Activated CD4-positive, alpha-beta T cell treated with anti-CD3 and anti-CD28 coated beads, Interleukin-2, amount 50 U/mL, for 48 hours (primary cell): ENCODE measurements around the gene ZBTB16.

Experiments used
- DNase-seq, 2 experiments: peaks; one replicate each; pipeline ENCODE4 v3.0.0-alpha.2; 2020

The ZBTB16 gene

DNA sequence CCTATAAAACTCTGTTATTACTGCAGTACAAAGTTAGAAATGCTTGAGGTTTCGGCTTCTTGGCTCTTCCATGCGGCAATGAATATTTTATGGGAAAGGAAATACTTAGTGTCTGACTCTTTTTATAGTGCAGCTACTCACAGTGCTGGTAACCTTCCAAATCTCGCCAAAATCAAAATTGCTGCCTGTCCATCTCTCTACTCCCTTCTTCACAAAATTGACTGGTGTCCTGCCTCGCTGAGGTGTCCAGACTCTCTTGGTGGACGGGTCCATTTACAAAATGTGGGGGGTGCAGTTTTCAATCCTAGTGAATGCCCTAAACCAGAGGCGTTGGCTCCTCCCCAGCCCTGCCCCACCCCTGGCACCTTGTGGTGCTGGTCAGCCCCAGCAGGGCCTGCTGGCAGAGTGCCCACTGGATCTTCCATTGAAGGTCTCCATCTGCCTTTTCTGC is 73.5 kb downstream of the ZBTB16 start:
- no peak for DNase-seq

DNA sequence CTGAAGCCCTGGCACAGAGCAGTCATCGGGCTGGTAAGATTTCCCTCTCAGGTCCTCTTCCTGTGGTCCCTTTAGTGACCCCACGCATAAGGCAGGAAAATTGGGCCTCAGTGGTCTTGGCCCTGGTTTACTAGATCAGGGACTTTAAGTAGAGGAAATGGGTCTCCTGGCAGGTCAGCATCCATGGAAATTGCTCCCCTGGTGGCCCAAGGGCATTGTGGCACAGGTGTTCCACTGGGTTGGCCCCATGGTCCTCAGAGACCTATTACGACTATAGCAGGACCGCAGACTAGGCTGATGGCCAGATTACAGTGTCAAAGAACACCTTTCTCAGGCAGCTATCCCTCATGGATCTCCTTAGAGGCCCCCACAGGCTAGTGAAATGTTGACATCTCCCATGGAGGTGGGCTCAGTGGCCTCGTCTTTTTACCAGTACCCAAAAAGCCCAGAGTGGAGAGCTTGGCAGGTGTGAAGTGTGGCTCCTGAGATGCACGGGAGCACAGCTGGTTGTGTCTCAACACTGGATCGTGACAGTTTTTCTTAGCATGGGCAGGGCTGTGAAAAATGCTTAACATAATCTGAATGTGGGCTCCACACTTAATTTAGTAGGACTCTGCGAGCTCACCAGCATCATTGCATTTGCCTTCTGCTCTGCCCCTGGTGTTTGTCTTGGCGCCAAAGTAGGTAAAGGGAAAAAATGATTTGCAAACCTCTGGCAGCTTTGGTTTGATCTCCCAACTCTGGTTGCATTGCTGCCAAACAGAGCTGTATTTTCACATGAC is 74.2 kb downstream of the ZBTB16 start:
- no peak for DNase-seq

DNA sequence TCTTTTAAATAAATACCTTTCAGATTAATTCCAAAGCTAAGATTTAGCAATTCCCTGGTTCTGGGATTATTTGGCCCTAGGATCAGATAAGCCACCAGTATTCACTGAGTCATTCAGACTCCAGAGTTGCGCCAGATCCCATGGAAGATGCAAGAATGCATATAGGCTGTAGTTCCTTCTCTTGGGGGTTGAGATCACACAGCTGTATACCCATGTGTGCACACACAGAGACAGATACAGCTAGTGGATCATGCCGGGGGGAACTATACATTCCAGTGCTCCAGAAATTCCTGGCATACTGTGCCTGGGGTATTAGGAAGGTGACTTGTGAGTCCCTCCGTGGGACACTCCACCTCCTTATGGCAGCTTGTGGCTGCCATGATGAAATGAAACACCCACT is 75.4 kb downstream of the ZBTB16 start:
- no peak for DNase-seq

DNA sequence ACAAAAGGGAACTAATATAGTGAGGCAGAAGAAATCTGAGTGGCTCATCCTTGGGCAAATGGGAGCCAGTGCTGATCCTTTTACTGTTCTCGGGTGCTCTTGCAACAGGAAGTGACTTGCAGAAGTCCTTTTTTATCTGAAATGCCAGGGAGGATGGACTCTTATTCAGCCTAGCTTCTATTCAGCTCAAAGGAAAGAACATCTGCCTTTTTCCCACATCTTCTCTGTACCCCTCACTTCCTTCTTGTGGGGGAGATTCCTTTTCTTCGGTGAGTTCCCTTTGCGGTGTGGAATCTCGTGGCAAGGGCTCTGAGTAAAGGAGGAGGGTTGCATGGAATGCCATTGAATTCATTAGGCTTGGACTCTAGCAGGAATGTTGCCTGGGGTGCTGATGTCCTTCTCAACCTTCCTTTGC is 76.2 kb downstream of the ZBTB16 start:
- DNase-seq, result no peak

DNA sequence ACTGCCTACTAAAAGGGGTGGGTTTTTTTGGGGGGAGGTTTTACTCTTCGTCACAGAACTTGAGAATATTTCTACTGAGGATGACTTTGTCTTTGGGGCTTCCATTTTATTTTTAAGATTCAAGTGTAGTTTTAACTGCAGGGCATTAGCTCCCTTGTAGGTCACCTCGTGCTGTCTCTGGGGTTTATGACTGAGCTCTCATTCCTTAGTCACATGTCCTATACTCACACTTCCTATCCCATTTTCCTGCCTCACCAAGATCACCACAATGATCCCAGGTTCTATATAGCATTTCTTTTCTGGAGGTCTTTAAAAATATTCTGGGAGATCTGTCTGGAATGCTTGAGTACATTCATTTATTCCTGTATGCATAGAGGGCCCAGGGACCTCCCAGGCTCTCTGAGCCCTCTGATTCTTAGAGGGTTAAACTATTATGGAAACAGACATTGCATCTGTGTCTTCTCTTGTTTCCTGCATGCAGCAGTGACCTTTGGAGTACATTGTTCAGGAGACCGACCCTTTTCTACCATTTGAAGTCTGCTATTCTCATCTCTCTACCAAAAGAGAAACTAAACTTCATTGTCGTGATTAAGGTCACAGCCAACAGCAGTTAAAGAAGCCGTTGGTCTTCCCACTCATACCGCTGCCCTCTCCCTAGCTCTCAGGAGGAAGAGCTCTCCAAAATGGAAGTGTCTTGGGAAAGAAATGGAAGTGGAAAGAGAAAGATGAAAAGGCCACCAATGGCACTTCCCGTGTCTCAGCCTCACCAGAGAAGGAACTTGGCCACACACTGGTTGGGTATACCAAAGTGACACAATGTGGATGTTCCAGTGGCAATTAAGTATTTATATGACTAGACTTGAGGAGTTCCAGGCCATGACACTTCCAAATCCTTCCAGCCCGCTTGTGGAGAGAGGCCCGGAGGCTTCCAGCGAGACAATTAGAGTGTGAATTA is 77.5 kb downstream of the ZBTB16 start:
- DNase-seq, result no peak

DNA sequence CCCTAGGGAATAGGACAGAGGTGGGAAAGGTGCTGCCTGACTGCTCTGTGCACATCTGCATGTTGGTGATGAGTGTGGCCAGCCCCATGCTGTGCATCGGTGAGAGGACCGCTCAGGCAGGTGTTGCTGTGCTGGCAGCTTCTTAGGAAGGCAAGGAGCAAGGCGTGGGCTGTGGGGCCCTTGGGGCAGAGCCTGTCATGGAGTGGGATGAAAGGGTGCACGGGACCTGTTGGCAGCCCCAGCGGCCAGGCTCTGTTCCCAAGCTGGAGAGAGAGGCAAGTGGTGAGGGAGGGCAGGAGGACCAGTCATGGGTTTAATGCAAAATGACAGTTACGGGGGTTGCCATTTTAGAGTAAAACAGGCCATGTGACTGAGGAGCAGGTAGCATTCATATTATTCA is 78.3 kb downstream of the ZBTB16 start:
- DNase-seq, result no peak

DNA sequence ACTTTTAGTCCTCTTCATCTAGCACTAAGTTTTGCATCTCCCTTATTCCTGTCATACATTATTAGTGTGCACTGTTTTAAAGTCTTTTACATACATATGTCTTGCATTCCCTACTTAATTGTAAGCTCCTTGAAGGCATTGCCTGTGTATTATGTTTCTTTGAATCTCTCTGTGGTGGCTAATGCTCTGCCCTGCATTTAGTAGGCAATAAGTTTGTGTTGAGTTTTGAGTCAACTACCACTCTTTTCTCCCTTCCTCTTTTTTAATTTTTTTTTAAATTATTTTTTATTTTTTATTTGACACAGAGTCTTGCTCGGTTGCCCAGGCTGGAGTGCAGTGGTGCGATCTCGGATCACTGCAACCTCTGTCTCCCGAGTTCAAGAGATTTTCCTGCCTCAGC is 78.9 kb downstream of the ZBTB16 start:
- DNase-seq, result no peak

DNA sequence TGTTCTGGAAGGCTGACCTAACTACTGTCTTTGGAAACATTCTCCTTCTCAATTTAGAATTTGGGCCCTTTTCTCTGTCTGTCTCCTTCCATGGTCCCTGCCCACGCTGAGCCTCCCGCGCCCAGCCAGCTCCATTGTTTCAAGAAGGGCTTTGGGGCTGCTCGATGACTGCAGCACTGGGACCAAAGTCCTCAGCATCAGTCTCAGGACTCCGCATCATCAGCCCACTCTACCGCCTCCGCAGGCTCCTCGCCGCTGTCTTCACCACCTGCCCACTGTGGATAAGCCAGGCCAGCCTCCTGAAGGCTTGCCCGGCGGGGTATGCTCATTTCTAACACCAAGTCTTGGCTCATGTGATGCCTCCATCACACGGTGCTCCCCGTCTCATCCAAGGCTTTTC is 81.3 kb downstream of the ZBTB16 start:
- no peak for DNase-seq

DNA sequence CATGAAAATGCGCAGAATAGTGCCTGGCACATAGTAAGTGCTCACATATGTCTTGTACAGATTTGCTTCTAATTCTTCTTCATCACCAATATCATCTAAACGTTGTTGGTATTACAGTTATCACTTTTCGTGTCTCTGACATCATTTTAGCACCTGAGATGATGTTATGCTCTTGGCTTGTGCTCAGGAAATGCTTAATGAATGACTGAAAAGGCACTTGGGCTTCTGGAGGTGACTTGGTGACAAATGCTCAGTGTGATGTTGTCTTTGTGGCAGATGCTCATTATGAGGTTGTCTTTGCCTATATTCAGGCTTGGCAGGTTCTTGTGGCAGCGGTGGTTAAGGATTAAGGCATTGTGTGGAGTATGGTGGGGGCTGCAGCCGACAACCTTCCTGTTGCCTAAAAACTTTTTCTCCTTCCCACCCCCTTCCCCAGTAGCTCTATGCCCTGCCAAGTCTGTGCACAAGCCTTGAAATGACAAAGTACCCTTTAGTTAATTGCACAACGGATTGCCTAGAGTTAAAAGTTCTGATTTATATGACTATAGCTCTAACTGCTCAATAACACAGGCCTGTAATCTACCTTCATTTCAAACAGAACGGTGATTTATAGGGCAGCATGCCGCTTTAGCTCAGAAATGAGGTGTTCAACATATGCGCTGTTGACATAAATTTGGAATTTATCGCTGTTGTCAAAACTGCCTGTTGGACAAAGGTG is 82.5 kb downstream of the ZBTB16 start:
- no peak for DNase-seq

DNA sequence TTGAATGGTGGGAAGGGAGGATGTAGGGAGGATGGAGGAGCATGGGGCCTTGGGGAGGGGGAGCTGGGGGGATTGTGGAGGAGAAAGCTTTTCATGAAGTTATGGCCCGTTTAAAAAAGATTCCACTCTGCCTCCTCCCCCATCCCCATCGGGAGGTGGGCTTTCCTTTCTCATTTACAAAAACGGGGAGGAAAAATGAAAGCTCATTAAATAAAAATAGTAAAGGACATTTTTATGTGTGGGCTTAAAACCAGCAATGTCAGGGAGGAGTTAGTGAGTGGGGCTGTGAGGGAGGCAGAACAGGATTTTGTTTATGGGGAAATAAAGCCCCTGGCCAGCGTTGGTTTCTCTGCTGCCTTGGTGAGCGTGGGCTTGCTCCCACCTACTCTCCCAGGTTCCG is 83.2 kb downstream of the ZBTB16 start:
- DNase-seq, result no peak

DNA sequence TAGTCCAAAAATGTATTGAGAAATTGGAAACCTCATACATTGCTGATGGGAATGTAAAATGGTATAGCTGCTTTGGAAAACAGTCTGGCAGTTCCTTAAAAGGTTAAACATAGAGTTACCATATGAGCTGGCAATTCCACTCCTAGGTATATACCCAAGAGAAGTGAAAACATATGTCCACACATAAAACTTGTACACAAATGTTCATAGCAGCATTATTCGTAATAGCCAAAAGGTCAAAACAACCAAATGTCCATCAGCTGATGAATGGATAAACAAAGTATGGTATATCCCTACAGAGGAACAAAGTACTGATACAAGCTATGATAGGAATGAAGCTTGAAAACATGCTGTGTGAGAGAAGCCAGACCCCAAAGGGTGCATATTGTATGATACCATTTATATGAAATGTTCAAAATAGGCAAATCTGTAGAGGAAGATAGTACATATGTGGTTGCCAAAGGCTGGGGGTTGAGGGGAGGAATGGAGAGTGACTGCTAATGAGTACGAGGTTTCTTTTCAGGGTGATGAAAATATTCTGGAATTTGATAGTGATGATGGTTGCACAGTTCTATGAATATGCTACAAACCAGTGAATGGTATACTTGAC is 85.8 kb downstream of the ZBTB16 start:
- DNase-seq, result no peak

DNA sequence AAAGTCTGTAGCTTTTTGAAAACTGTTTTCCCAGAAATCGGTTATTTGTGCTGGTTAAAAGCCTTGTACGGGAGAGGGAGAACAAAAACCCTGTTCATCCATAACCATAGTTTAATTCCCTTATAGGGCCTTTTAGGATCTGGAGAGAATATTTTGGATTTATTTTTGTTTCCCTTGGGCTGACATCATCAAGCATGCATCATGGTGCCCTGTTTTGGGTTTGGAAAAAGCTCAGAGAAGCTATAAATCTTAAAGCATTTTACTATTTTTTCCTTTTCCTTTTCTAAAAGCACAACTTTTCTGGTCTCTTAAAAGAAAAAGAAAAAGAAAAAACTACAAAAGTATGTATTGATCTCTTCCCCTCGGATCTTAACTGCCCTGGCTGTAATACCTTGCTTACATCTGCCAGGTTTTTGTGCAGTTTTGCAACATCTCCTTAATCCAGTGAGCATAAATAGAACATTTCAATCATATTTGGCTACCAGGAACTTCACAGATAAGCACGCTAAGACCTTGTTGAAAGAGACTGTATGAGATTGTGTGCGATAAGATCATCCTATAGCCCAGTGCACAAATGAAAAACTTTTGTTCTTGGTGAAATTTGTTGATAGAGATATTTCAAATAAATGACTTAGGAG is 88.0 kb downstream of the ZBTB16 start:
- no peak for DNase-seq

DNA sequence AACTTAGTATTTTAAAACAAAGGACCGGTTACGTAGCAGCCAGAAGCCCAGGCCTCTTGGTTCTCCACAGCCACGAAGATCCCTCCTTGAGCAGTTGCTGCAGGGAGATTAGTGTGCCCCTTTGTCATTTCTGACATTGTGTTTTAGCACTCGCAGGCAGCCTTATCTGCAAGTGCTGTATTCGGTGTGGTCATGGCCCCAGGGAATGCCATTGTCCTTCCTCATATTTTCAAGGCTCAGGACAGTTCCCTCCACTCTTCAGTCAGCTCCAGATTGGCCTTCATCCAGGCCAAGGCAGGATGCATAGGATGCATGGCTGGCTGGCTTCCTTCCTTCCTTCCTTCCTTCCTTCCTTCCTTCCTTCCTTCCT is 88.5 kb downstream of the ZBTB16 start:
- no peak for DNase-seq

DNA sequence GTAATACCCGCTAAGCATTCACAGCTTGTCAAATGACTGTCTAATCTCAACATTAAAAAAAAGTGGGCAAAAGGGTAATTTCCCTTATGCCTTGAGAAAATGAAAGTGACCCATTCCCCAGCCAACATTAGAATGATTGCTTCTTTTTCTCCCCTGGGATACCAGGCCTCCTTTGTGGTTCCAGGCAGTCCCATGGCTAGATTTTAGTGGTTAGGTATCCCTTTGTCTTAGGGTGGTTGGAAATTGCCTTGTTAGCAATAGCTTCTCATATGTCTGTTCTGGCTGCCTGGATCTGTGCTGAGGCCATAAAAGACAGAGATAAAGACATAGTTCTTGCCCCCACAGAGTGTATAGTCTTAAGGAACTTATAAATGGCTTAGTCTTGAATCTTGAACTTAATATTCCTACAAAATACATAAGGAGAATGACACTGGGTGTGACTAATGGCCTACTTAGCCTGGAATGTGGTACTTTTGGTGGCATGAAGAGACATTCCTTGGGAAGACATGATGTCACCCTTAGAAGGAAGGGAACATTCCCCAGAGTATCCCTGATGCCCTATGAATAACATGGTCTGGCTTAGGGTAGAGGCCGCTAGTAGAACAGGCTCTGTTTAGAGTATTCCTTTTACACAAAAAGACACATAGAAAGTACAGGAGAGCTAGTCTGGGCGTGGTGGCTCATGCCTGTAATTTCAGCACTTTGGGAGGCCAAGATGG is 90.3 kb downstream of the ZBTB16 start:
- DNase-seq, result no peak

DNA sequence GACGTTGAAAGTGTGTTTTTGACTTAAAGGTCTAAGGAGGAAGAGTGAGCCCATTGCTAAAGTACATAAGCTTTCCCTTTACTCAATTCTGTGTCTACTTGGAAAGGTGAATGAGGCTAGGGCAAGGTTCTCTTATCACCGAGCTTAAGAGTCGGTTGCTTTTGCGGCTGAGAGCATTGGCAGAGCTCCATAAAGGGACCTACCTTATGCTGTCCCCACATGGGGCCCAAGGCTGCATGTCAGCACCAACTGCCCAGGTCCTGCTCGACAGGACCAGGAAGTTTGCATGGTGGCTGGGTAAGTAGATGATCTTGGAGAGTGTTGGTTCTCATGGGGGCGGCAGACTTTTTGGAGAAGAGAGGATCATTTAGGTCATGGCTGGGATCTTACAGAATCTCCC is 91.2 kb downstream of the ZBTB16 start:
- DNase-seq, result no peak

DNA sequence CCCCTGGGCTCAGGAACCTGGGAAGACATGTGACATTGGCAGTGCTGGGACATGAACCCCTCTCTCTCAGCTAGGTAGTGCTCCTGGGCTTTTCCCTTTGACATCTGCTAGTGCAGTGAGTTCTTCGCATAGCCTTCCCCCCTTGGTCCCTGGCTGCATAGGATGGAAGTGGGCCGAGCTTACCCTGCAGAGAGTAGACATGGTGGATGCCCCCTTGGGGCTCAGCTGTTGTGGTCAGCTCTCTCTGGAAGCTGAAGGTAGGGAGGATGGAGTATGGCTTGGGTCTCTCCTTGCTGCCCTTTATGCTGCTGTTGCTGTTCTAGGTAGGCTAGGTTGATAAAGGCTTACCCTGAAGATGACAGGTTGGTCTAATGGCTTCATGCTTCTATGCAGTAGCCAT is 92.1 kb downstream of the ZBTB16 start:
- DNase-seq, result no peak

DNA sequence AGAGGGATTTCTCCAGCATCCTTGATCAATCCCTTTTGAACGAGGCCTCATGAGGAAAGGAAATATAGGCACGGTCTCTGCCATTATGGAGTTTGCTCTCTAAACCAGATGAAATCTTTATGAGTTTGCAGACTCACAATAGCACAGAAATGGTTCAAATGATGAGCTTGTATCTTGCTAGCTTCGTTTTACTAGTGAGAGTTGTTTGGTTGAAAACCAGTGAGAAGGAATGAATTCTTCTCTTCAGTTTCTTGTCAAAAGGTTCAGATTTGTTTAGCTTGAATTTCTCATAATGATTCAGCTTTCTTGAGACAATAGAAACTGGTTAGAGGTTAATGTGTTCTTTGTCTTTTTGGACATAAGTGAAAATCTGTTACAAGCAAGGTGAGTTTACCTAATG is 92.7 kb downstream of the ZBTB16 start:
- DNase-seq, result no peak

DNA sequence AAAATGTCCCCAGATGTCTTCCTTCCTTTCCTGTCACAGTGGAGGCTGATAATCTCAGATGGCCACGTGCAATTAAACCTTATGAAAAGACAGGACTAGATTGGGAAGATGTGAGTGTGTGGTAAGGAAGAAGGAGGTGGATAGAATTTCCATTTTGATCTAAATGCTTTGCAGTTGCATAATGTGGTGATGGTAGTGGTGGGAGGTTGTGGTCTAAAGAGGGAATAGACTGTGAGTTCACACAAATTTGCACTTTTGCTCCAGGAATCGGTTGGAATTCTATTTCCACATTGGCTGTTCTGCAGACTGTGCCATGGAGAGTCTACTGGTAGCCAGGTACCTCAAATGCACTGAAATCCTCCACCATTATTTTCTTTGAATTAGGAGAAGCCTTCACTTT is 93.3 kb downstream of the ZBTB16 start:
- DNase-seq, result no peak

DNA sequence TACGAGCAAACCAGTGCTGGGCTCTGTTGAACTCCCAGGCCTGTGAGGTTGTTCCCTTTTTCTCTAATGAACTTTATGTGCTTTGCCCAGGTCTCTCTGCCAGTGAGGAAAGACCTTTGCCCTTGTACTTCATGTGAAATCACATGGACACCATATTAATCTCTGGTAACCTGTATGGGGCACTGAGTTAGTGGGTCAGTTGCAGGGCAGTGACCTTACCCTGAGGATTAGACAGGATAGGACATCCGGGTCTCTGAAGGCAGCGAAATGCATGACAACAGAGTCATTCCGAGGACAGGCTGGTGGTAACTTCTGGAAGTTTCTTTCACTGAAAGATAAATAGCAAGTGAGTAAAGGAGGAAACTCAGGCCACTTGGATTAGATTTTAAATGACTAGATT is 93.7 kb downstream of the ZBTB16 start:
- DNase-seq, result no peak

DNA sequence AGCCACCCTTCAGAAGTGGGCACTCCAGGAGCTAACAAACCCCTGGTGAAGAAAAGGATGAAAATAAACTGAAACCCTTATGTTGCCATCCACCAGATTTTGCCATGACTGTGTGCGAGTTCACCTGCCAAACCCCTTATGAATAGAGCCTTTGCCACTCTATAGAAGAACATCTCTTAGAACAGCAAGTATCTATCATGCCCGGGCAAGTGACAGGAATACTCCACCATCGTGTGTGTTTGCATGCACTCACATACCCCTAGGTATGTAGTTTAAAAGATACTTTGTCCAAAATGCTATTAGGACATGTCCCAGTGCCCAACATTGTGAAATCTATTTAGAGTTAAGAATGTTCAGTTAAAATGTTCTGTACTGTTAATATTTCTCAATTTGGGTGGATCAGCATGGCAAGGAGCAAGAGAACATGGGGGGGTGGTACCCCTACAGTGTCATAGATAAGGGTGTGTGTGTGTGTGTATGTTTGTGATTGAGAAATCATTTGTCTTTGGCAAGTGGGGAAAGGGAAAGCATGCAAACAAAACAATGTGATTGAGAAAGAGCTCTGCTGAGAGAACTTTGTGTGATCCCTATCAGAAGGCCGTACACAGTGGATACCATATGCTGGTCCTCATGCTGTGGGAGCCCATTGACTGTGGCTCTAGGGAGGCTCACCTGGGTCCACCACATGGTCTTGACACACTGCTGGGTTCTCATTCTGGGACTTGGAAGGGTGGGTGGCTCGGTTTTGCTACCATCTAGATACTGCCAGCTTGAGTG is 94.9 kb downstream of the ZBTB16 start:
- DNase-seq, result no peak

DNA sequence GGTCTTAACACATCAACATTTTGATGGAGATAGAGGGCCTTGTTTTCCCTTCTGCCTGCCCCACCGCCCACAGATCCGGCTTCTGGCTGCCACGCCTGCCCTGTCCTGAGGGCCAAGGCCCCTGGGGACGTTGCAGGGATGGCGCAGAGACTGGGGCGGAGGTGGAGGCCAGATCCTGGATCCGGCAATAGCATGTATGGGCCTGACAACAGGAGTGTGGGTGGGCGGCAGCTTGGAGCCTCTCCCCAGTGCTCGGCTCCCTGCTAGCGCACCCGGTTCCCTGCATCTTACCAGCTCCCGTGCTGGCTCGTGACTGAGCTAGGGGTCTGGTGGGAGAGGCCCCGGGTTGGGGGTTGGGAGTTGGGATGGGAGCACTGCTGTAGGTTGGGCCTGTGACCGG is 95.6 kb downstream of the ZBTB16 start:
- no peak for DNase-seq
